ENCODE data around the gene TIGD3.

TIGD3 gene

DNA sequence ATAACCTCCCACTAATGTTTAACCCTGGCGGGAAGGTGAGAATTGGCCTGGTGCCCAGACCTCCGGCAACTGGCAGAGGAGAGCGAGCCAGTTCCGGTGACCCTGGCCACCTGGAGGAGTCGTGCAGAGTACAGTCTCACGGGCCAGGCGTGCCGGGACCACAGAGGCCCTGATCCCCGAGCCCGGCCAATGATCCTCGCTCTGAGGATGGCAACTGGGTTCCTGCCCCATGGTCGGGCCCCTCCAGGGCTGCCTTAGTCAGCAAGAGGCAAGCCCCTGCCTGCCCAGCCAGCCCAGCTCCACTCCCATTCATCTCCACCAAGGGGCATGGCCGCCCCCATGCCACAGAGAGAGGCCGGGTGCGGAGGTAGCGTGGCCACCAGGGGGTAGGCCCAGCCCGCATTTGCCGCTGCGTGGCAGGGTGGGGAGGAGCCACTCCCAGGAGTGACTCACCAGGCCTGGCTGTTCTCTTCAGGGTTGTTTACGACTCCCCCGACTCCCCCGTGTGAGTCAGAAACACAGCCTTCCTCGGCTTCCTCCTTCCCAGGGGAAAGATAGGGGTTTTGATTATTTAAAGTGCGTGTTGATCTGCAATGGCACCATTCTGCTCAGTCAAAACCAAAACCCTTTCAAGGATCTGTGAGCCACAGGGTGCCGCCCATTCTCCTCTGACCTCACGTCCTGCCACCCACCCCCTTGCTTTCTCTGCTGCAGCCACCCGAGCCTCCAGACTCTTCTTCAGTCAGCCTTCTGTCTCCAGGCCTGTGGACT, 27.7 kb downstream of the TIGD3 start, which contains the start of gene SLC25A45:
SLC25A45 (minus strand) TSS at position 614 of the 771 bp plus-strand sequence. CDS start 695 bp downstream, outside the sequence.
- H3K4me3 ChIP-seq (ENCODE audit: low read depth, low read length): peak within 1 kb of the TSS; percentile 50
- TF ChIP-seq, protein P1, sequence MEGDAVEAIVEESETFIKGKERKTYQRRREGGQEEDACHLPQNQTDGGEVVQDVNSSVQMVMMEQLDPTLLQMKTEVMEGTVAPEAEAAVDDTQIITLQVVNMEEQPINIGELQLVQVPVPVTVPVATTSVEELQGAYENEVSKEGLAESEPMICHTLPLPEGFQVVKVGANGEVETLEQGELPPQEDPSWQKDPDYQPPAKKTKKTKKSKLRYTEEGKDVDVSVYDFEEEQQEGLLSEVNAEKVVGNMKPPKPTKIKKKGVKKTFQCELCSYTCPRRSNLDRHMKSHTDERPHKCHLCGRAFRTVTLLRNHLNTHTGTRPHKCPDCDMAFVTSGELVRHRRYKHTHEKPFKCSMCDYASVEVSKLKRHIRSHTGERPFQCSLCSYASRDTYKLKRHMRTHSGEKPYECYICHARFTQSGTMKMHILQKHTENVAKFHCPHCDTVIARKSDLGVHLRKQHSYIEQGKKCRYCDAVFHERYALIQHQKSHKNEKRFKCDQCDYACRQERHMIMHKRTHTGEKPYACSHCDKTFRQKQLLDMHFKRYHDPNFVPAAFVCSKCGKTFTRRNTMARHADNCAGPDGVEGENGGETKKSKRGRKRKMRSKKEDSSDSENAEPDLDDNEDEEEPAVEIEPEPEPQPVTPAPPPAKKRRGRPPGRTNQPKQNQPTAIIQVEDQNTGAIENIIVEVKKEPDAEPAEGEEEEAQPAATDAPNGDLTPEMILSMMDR (IDR thresholded peaks at IDR 0.05; ENCODE audit: control insufficient read depth, extremely low read depth, insufficient read depth): peak; percentile 57
- DNase-seq (ENCODE audit: low read depth): peak; percentile 64

DNA sequence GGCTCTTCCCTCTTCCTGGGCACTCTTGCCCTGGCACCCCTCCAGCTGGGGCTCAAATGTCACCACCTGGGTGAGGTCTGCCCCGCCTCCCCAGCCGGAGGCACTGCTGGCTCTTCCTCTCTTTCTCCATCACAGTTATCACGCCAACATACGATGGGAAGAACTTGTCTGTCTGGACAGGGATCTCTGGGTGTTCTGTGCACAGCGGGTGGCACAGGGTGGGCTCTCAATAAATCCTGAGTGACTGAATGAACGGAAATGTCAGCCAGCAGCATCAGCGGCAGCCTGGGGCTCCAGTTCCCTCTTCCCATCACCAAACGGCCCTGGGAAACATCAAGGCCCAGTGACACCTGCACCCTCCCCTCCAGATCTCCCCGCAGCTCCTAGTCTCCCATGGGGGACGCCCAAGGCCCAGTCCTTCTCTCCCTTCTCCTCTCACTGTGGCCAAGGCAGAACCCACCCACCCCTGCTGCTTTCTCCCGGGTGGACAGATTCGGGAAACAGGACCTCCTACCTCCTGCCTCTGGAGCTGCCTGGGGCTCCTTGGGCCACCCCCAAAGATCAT, 28.3 kb downstream of the TIGD3 start:
- TF ChIP-seq, protein P1 (IDR thresholded peaks at IDR 0.05; ENCODE audit: control insufficient read depth, extremely low read depth, insufficient read depth): no peak
- H3K4me3 ChIP-seq (ENCODE audit: low read depth, low read length): peak overlapping the region; percentile 50
- peak; percentile 89 for DNase-seq (ENCODE audit: low read depth)

DNA sequence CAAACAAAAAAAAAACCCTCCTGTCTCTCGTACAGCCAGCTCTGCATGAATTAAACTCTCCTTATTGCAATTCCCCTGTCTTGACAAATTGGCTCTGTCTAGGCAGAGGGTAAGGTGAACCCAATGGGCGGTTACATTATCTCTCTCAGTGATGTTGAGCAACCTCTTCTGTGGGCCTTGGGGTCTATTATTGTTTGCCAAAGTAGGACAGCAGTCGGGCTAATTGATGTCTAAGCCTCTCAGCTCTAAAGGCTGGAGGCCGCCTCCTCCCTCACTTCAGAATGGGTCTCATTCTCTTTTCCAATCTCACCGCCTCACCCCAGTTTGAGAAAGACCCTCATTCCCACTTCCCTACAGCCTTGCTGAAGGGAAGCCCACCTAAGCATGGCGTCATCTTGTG, 29.2 kb downstream of the TIGD3 start:
- no peak for DNase-seq (ENCODE audit: low read depth)
- H3K4me3 ChIP-seq (ENCODE audit: low read depth, low read length): no peak overlapping the region
- TF ChIP-seq, protein P1 (IDR thresholded peaks at IDR 0.05; ENCODE audit: control insufficient read depth, extremely low read depth, insufficient read depth): no peak

- TF ChIP-seq, protein P1 (IDR thresholded peaks at IDR 0.05; ENCODE audit: control insufficient read depth, extremely low read depth, insufficient read depth): no peak
- no peak overlapping the region for H3K4me3 ChIP-seq (ENCODE audit: low read depth, low read length)
- DNase-seq (ENCODE audit: low read depth): no peak
Measured at GRCh38 chr11:65384301-65384889, 29.8 kb downstream of the TIGD3 start.

DNA sequence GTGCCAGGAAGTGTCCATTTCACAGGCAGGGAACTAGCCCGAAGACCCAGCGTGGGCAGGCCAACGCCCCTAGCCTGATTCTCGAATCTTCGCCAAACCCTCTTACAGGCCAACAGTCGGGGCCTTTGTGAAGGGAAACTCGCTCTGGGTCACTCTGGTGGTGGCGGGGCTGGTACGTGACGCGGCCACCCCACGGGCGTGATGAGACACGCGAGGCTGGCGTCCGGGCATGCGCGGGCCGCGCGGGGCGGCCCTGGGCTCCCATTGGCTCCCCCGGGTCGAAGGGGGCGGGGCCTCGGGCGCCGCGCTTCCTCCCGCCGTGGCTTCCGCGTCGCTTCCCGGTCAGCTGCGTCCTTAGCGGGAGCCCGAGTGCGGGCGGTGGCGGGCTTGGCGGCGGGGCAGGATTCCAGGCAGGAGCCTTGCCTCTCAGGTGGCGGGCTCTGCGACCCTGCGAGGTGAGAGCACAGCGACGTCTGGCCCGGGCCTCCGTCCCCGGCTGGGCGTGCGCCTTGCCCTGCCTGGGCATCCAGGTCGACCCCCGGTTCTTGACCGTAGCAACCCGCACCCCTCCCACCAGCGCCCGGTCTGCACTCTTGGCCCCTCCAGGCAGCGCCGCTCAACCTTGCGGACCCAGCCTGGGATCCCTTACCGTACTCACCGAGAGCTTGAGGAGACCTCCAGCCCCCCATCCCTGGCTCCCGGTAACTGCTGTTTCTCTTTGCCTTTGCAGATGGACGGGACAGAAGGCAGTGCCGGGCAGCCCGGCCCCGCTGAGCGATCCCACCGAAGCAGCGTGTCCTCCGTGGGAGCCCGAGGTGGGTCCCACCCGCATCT, 32.0 kb downstream of the TIGD3 start, which contains the start of gene FRMD8:
FRMD8 (plus strand) TSS at position 331 of the 834 bp plus-strand sequence; CDS start at position 731, 400 bp downstream.
- peak; percentile 11 for DNase-seq (ENCODE audit: low read depth)
- peak within 1 kb of the TSS; percentile 89 for H3K4me3 ChIP-seq (ENCODE audit: low read depth, low read length)
- TF ChIP-seq, protein P1 (IDR thresholded peaks at IDR 0.05; ENCODE audit: control insufficient read depth, extremely low read depth, insufficient read depth): no peak

GRCh38 chr11:65388731-65389130, 34.2 kb downstream of the TIGD3 start:
- no peak overlapping the region for H3K4me3 ChIP-seq (ENCODE audit: low read depth, low read length)
- DNase-seq (ENCODE audit: low read depth): no peak
- TF ChIP-seq, protein P1 (IDR thresholded peaks at IDR 0.05; ENCODE audit: control insufficient read depth, extremely low read depth, insufficient read depth): no peak

Data from LNCaP clone FGC (cell line).